ENCODE data around the gene HCN2. TPM values are rescaled to one million over a fixed set of nuclear protein-coding genes. Genes with fewer than 3 reads are reported as not detected.

HCN2 gene
- total and polyA plus RNA-seq, 10 of the 15 experiments (the other 5 are each of a cell fraction or from before 2014, with no cell fraction given) = 0.01 to 0.54 (median 0.08) TPM; not detected in 4

- no TSS peak for BruUV-seq (replicated peaks)
- RAD21 ChIA-PET (ENCODE audit: unreplicated experiment) = interaction anchor here (1.8 to 2.8 kb wide), 2 partner anchors 9 to 150 kb away, joined by 7 to 11 read pairs; no protein-coding TSS in a partner anchor
- intact Hi-C loops (cut with micrococcal nuclease; ENCODE audit: unreplicated experiment) = no loop called here
These were observed 5.8 kb upstream of the HCN2 start for GRCh38 chr19:583968-584239.

GRCh38 chr19:584240-585001 lies 5.3 kb upstream of the HCN2 start:
- H3K27ac ChIP-seq (ENCODE audit: control insufficient read depth, insufficient read depth) = no peak overlapping the region
- no peaks in the 10 kb centered on the region for H4K20me1 ChIP-seq (ENCODE audit: control insufficient read depth, insufficient read depth)
- WGBS (ENCODE audit: insufficient coverage, insufficient replicate concordance, low lambda C conversion rate, missing lambda C conversion rate) = 42% methylated on average over 36 of the region's 38 CpGs
- SMC1A ChIA-PET (ENCODE audit: uncharacterized antibody, unreplicated experiment) = interaction anchor here (1.1 kb wide), 1 partner anchor 150 kb away, joined by 3 read pairs; no protein-coding TSS in a partner anchor
- POLR2A ChIA-PET = no interaction called here
- intact Hi-C loops (cut with micrococcal nuclease; ENCODE audit: unreplicated experiment) = loop anchor here (5.0 kb wide), 1 partner anchor 148 kb away; no protein-coding TSS in a partner anchor
- in situ Hi-C loops (cut with MboI) = loop anchor here (5.0 kb wide), 1 partner anchor 148 kb away; no protein-coding TSS in a partner anchor
- peaks cover 3% of the 10 kb centered on the region; the same call in 1 of the 2 replicates for H3K79me2 ChIP-seq (ENCODE audit: control insufficient read depth, insufficient read depth, low read length)
- BruUV-seq (replicated peaks) = no TSS peak
- RAD21 ChIA-PET (ENCODE audit: unreplicated experiment) = interaction anchor here (1.8 to 2.8 kb wide), 2 partner anchors 10 to 150 kb away, joined by 7 to 11 read pairs; no protein-coding TSS in a partner anchor
- peaks cover 0 to 30% of the 10 kb centered on the region in 2 experiments; a peak in 3 of 4 replicates for H3K36me3 ChIP-seq (ENCODE audit: control insufficient read depth in 2 of 2, insufficient read depth in 2 of 2, low read length in 1 of 2)
- H3K4me1 ChIP-seq (ENCODE audit: control insufficient read depth, insufficient read depth, low read length) = no peaks in the 10 kb centered on the region
- H2AFZ ChIP-seq (ENCODE audit: control insufficient read depth, low read depth, low read length) = no peak overlapping the region
- no peak overlapping the region for H3K4me2 ChIP-seq (ENCODE audit: control insufficient read depth, insufficient read depth)
- CTCF ChIA-PET = interaction anchor here (0.6 to 1.5 kb wide), 7 partner anchors 52 to 153 kb away, joined by 3 to 8 read pairs (median 4); no protein-coding TSS in a partner anchor
- DNase-seq (ENCODE audit: low read depth, low spot score) (no peak), FAIRE-seq (no peak), ATAC-seq (peak; percentile 90)
- H3K27me3 ChIP-seq (replicated peaks in 1 of 2; ENCODE audit: control insufficient read depth in 2 of 2, insufficient read depth in 2 of 2, low read length in 1 of 2) = peaks cover 4 to 9% of the 10 kb centered on the region in 2 experiments
- H3K9ac ChIP-seq (ENCODE audit: control insufficient read depth, insufficient read depth, low read length) = no peak overlapping the region
- H3K9me3 ChIP-seq (replicated peaks; ENCODE audit: control insufficient read depth, insufficient read depth, low read length) = no peaks in the 10 kb centered on the region
- no peak overlapping the region for H3K4me3 ChIP-seq
- no peak for TF ChIP-seq HCFC1 (IDR thresholded peaks at IDR 0.05; ENCODE audit: low read length)
- no peak for TF ChIP-seq NR2C2 (IDR thresholded peaks at IDR 0.05; ENCODE audit: borderline replicate concordance, control insufficient read depth, insufficient read length, low read depth)
- no peak for TF ChIP-seq MAX (IDR thresholded peaks at IDR 0.05; ENCODE audit: low read depth, low read length)
- TF ChIP-seq CEBPB (IDR thresholded peaks at IDR 0.05; ENCODE audit: borderline replicate concordance in 1 of 2, low read depth in 2 of 2, low read length in 2 of 2) = no peak
- TF ChIP-seq PML (IDR thresholded peaks at IDR 0.05; ENCODE audit: low read length) = 0 out of 2 replicates have a peak, but pooled peaks have one; percentile 21
- TF ChIP-seq NFXL1 (IDR thresholded peaks at IDR 0.05; ENCODE audit: borderline replicate concordance) = no peak
- no peak for TF ChIP-seq NBN (IDR thresholded peaks at IDR 0.05)
- TF ChIP-seq ZNF384 (IDR thresholded peaks at IDR 0.05; ENCODE audit: borderline replicate concordance, low read depth, low read length) = no peak
- TF ChIP-seq HDGF (IDR thresholded peaks at IDR 0.05) = no peak
- TF ChIP-seq SIX5 (IDR thresholded peaks at IDR 0.05; ENCODE audit: low read depth, low read length, severe bottlenecking) = no peak
- no peak for TF ChIP-seq SPI1 (IDR thresholded peaks at IDR 0.05; ENCODE audit: borderline replicate concordance, insufficient read depth, low read depth, low read length)
- no peak for TF ChIP-seq ZNF24 (IDR thresholded peaks at IDR 0.05)
- no peak for TF ChIP-seq CBFB (IDR thresholded peaks at IDR 0.05; ENCODE audit: low read depth)
- TF ChIP-seq ZNF217 (IDR thresholded peaks at IDR 0.05) = no peak; the same call in 1 of the 2 replicates
- no peak for TF ChIP-seq KDM1A (IDR thresholded peaks at IDR 0.05; ENCODE audit: borderline replicate concordance)
- peak; percentile 28; the same call in 1 of the 2 replicates for TF ChIP-seq DPF2 (IDR thresholded peaks at IDR 0.05)
- peak; percentile 68 for TF ChIP-seq POLR2A (IDR thresholded peaks at IDR 0.05; ENCODE audit: low read depth, low read length)

More at GRCh38 chr19:583968-584239, 5.8 kb upstream of the HCN2 start:
- ChIA-PET CTCF (interaction anchor here (0.6 to 1.5 kb wide), 7 partner anchors 51 to 153 kb away, joined by 3 to 8 read pairs (median 4); no protein-coding TSS in a partner anchor), POLR2A (no interaction called here), SMC1A (ENCODE audit: uncharacterized antibody, unreplicated experiment) (interaction anchor here (1.1 kb wide), 1 partner anchor 150 kb away, joined by 3 read pairs; no protein-coding TSS in a partner anchor)
- Histone ChIP-seq H2AFZ (ENCODE audit: control insufficient read depth, low read depth, low read length) (no peak overlapping the region), H4K20me1 (ENCODE audit: control insufficient read depth, insufficient read depth) (no peaks in the 10 kb centered on the region), H3K36me3 (ENCODE audit: control insufficient read depth in 2 of 2, insufficient read depth in 2 of 2, low read length in 1 of 2) (peaks cover 0 to 34% of the 10 kb centered on the region in 2 experiments; a peak in 3 of 4 replicates), H3K4me3 (no peak overlapping the region), H3K9me3 (replicated peaks; ENCODE audit: control insufficient read depth, insufficient read depth, low read length) (no peaks in the 10 kb centered on the region), H3K27ac (ENCODE audit: control insufficient read depth, insufficient read depth) (no peak overlapping the region), H3K27me3 (replicated peaks in 1 of 2; ENCODE audit: control insufficient read depth in 2 of 2, insufficient read depth in 2 of 2, low read length in 1 of 2) (peaks cover 2 to 4% of the 10 kb centered on the region in 2 experiments; a peak in 3 of 4 replicates), H3K79me2 (ENCODE audit: control insufficient read depth, insufficient read depth, low read length) (peaks cover 6% of the 10 kb centered on the region), H3K4me2 (ENCODE audit: control insufficient read depth, insufficient read depth) (no peak overlapping the region), H3K9ac (ENCODE audit: control insufficient read depth, insufficient read depth, low read length) (no peak overlapping the region), H3K4me1 (ENCODE audit: control insufficient read depth, insufficient read depth, low read length) (no peaks in the 10 kb centered on the region)
- in situ Hi-C loops (cut with MboI) = no loop called here
- FAIRE-seq (no peak), ATAC-seq (peak; percentile 4; the same call in 1 of the 3 replicates), DNase-seq (ENCODE audit: low read depth, low spot score) (no peak)
- TF ChIP-seq POLR2A (IDR thresholded peaks at IDR 0.05; ENCODE audit: low read depth, low read length) (peak; percentile 56; the same call in 1 of the 2 replicates), KDM1A (IDR thresholded peaks at IDR 0.05; ENCODE audit: borderline replicate concordance) (no peak), POLR2AphosphoS5 (IDR thresholded peaks at IDR 0.05; ENCODE audit: low read length) (0 out of 2 replicates have a peak, but pooled peaks have one; percentile 18)
- 71% methylated on average over 5 of the region's 5 CpGs for WGBS (ENCODE audit: insufficient coverage, insufficient replicate concordance, low lambda C conversion rate, missing lambda C conversion rate)
